Non-pigmented ciliary epithelial cell (primary cell): ENCODE data around the gene KRT20.
A peak's percentile ranks its signal among the peaks of the same experiment; 100 is the strongest.
"Not testable (repeated sequence)": the region's sequence is repeated elsewhere in the genome, so short reads cannot be mapped to it uniquely, and the experiment has no call there.

Experiments
- DNase-seq: peaks from one replicate; pipeline ENCODE4 v3.0.0-alpha.2; 2010; ENCODE audit warnings: low read depth

The KRT20 gene

DNA sequence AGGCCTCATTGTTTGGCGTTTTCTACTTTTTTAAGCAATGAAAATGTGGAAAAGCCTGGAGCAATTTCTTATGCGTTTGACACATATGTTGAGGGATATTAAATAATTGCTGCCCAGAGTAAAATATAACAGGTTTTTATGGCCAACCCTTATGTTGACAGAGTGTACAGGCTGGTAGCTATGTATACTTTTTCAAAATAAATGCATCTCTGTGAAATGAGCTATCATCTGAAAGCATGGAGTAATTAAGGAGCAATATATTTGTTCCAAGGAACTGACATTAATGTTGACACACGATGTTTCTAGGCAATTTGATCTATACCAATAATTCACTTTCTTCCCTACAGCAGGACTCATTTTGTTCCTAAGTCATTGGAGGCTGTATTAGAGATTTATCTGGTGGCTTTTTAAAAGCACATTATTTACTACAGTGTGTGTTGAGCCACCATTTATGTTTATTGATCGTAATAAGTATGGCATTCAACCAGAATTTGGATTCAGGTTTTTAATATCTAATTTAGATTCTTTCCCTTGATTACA lies 11.9 kb upstream of the KRT20 start:
- no peak for DNase-seq

- DNase-seq, result no peak
Observed at GRCh38 chr17:40895106-40895730, 10.2 kb upstream of the KRT20 start.

DNA sequence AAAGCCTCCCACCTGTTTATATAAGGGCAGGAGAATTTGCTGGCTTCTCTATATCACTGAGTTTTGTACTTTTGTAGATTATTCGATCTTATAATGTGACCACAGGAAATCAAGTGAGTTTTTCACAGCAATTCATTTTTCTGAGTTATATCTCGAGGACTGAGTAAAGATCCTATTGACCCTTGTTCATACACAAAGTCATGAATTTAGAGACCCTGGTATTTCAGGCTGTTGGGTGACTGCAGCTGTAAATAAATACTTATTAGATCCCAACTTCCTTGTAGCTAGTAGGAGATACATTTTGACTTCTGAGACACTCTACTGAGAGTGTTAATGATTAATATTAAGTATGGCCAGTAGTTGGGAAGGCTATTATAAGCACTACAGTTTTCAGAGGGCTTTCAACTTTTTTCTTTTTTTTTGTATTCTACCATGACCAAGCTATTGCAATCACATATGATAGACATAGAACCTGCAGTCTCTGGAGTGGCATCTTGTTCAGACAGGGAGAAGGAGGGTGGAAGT lies 3.2 kb upstream of the KRT20 start:
- DNase-seq, result no peak

- no peak for DNase-seq
Observed at GRCh38 chr17:40886090-40886489, 1.0 kb upstream of the KRT20 start.

GRCh38 chr17:40883626-40884334 lies 1.3 kb downstream of the KRT20 start:
- no peak for DNase-seq

DNA sequence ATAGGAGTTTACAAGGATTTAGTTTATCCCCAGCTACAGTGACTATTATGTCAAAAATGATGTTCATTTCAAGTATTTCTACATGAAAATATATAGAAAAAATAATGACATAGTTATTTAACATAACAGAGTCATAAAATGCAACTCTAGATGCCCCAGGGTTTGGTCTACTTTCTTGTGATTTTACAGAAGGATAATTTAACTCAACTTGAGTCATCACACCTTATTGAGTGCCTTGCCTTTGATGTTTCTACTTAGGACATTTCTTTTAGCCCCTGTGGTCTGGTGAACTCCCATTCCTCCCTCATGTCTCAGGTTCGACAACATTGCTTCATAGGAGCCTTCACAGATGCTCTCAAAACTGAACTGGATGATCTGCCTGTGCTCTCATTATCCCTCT lies 2.0 kb downstream of the KRT20 start:
- no peak for DNase-seq

DNA sequence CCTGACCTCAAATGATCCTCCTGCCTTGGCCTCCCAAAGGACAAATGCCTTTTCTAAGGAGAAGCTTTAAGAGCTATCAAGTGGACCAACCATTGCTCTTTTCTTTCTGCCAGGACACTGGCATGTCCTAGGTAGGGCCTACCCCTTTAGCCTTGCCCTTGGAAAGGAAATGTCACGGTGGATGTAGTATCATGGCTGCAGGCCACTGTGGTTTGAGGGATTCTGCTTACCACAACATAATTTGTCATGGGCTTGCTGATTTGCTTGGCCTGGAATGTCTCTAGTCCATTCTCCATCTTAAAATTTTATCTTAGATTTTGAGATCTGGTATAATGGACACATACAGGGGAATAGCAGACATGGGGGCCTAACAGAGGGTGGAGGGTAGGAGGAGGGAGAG lies 6.0 kb downstream of the KRT20 start:
- no peak for DNase-seq

- DNase-seq, result no peak
Observed at GRCh38 chr17:40878044-40878443, 7.0 kb downstream of the KRT20 start.

DNA sequence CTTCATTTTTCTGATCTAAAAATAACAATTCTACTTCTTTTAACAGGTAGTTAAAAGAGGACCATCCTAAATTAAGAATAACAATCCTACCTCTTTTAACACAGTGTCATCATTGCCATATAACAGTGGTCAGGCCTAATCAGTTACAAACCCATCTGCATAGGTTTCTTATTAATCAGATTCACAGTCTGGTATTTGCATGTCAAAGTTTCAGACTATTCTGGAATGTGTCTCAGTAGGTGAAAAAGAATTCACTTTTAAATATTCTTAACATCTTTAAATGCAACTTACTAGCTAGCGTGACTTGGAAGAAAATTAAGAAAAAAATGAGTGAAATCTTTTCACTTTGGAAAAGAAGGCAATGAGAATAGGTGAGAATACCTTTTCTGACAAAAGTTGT lies 11.2 kb downstream of the KRT20 start:
- no peak for DNase-seq

DNA sequence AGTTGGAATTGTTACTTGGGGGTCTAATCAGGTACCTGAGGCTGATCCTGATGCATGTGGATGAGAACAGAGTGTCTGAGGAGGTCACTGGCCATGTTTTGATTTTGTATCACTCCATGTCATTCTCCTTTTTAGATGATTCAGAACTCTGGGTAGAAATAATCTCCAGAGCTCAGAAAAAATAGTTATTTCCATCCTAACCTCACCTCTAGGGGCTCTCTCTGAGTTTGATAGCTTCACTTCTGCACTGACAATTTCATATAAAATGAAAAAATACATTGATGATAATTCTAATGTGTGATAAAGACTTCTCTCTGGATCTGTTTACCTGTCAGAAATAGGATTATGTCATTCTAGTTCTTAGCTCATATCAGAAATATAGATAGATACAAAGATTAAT lies 11.8 kb downstream of the KRT20 start:
- no peak for DNase-seq

GRCh38 chr17:40872416-40872815 lies 12.6 kb downstream of the KRT20 start:
- no peak for DNase-seq

- no peak for DNase-seq
Observed at GRCh38 chr17:40871316-40871715, 13.7 kb downstream of the KRT20 start.

DNA sequence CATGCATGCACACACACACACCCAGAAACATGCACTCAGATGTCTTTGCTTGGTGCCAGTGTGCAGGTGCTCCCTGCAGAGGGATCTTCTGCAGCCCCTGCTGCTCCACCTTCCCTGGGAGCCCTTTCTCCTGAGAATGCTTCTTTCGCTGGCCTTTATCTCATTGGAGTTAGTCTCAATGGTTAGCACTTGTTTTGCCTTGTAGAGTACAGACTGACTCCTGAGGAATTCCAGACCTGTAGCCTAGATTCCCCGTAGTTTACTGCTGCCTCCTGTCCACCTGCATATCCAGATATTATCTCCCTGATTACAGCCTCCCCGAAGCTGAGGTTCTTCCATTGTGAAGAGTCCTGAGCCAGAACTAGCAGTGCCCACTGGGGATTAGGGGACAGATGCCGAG lies 14.9 kb downstream of the KRT20 start:
- no peak for DNase-seq

GRCh38 chr17:40866838-40867237 lies 18.2 kb downstream of the KRT20 start, which contains the start of gene KRT12:
Gene KRT12, minus strand, starts transcription at chr17:40867223. Its CDS starts 37 bp downstream, at chr17:40867186.
- no peak for DNase-seq

GRCh38 chr17:40864661-40865390 lies 20.2 kb downstream of the KRT20 start:
- DNase-seq, result no peak

DNA sequence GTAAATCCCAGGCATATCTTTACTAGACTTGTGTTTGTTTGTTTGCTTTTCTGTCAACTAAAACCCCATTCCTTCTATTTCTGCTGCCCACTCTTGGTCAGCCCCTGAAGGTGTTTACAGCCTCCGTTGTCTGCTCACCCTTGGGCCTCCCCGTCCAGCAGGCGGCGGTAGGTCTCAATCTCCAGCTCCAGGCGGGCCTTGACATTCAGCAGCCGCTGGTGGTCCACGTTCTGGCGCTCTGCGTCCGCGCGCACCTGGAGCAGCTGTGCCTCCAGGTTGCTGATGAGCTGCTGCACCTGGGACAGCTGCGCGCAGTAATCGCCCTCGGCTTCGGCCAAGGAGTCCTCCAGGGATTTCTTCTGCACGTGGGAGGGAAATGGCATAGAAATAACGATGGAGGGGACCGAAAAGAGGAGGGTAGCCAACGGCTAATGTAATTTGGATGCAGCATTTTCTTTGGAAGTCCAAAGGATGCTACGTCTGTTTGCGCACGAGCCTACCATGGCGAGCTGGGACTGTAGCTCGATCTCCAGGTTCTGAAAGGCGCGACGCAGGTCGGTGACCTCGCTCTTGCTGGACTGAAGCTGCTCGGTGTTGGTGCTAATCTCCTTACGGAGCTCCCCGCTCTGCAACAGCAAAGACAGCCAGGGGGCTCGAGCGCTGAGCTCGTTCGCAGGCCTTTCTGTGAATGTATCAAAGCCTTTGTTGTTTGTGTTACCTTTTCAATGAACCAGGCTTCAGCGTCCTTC lies 21.9 kb downstream of the KRT20 start:
- no peak for DNase-seq

DNA sequence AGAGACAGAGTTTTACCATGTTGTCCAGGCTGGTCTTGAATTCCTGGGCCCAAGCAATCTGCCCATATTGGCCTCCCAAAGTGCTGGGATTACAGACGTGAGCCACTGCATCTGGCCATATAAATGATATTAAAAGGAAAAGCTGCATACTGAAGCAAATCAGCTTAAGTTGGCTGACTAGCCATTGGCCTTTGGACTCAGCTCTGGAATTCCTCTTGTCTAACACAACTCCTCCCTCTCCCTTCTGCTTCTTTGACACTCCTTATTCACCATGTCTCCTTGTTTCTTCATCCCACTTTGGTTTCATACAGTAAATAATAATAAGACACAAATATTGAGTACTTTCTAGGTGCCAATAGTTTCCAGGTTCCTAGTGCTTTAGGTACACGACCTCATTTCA lies 25.5 kb downstream of the KRT20 start:
- DNase-seq, result no peak

DNA sequence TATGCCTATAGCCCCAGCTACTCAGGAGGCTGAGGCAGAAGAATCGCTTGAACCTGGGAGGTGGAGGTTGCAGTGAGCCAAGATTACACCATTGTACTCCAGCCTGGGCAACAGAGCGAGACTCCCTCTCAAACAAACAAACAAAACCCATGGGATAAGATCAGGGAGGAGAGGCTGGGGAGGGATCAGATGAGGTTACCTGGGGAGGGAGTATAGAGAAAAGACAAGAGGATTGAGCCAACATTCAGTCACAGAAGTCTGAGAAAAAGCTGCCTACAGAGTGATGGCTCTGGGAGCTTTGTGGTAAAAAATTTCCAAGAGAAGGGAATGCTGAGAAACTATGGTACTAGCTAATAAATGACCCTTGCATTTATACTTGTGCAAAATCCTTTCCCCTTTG lies 26.4 kb downstream of the KRT20 start:
- DNase-seq, result not testable (repeated sequence)

- DNase-seq, result no peak
Observed at GRCh38 chr17:40857535-40857934, 27.5 kb downstream of the KRT20 start.

- peak; percentile 68 for DNase-seq
Observed at GRCh38 chr17:40854175-40854814, 30.7 kb downstream of the KRT20 start.

GRCh38 chr17:40852364-40852763 lies 32.7 kb downstream of the KRT20 start:
- no peak for DNase-seq
